Measurements from ENCODE around the gene ANKRD63. TPM values are rescaled to one million over a fixed set of nuclear protein-coding genes. Genes with fewer than 3 reads are reported as not detected.

Gene ANKRD63
- total RNA-seq, 1 experiment from 2014 or later, result 1.2 TPM

DNA sequence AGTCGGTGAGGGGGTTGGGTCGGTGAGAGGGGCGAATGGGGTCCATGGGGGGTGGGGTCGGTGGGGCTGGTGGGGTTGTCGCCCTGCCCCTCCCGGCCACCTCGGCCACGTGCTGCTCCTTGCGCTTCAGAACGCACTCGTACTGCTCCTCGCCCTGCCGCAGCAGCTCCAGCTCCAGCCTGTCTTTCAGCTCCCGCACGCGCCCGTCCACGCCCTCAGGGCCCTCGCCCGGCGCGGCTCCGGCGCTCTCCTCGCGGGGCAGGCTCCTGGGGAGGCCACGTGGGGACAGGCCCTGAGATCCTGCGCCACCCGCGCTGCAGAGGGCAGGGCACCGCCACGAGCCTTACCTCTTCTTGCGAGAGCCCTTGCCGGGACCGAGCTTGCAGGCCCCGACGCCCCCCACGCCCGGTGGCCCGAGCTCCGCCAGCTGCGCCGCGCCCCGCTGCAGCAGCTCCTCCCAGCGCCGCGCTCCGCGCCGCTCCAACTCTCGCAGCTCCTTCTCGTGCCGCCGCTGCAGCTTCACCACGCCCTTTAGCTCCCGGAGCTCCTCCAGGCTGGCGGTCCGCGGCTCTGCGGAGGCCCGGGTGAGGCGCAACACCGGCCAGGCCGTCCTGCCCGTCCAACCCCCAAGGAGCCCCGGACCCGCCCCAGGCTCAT lies 8.2 kb upstream of the ANKRD63 start (continued):
- TF ChIP-seq, protein P1, sequence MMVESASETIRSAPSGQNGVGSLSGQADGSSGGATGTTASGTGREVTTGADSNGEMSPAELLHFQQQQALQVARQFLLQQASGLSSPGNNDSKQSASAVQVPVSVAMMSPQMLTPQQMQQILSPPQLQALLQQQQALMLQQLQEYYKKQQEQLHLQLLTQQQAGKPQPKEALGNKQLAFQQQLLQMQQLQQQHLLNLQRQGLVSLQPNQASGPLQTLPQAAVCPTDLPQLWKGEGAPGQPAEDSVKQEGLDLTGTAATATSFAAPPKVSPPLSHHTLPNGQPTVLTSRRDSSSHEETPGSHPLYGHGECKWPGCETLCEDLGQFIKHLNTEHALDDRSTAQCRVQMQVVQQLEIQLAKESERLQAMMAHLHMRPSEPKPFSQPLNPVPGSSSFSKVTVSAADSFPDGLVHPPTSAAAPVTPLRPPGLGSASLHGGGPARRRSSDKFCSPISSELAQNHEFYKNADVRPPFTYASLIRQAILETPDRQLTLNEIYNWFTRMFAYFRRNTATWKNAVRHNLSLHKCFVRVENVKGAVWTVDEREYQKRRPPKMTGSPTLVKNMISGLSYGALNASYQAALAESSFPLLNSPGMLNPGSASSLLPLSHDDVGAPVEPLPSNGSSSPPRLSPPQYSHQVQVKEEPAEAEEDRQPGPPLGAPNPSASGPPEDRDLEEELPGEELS (CRISPR knock-in tag; IDR thresholded peaks at IDR 0.05), result peak; percentile 89; the same call in 1 of the 2 replicates
- no peak for TF ChIP-seq GRHL2 (CRISPR knock-in tag; IDR thresholded peaks at IDR 0.05; ENCODE audit: insufficient replicate concordance, severe bottlenecking)
- peak; percentile 55; the same call in 1 of the 2 replicates for TF ChIP-seq KAT7 (CRISPR knock-in tag; IDR thresholded peaks at IDR 0.05; ENCODE audit: borderline replicate concordance)
- TF ChIP-seq, protein P2, sequence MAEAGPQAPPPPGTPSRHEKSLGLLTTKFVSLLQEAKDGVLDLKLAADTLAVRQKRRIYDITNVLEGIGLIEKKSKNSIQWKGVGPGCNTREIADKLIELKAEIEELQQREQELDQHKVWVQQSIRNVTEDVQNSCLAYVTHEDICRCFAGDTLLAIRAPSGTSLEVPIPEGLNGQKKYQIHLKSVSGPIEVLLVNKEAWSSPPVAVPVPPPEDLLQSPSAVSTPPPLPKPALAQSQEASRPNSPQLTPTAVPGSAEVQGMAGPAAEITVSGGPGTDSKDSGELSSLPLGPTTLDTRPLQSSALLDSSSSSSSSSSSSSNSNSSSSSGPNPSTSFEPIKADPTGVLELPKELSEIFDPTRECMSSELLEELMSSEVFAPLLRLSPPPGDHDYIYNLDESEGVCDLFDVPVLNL (CRISPR knock-in tag; IDR thresholded peaks at IDR 0.05; ENCODE audit: borderline replicate concordance, low read depth), result peak; percentile 84
- TF ChIP-seq, protein P3, sequence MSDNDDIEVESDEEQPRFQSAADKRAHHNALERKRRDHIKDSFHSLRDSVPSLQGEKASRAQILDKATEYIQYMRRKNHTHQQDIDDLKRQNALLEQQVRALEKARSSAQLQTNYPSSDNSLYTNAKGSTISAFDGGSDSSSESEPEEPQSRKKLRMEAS (CRISPR knock-in tag; IDR thresholded peaks at IDR 0.05), result peak; percentile 90; the same call in 1 of the 2 replicates
- TF ChIP-seq, protein P4, sequence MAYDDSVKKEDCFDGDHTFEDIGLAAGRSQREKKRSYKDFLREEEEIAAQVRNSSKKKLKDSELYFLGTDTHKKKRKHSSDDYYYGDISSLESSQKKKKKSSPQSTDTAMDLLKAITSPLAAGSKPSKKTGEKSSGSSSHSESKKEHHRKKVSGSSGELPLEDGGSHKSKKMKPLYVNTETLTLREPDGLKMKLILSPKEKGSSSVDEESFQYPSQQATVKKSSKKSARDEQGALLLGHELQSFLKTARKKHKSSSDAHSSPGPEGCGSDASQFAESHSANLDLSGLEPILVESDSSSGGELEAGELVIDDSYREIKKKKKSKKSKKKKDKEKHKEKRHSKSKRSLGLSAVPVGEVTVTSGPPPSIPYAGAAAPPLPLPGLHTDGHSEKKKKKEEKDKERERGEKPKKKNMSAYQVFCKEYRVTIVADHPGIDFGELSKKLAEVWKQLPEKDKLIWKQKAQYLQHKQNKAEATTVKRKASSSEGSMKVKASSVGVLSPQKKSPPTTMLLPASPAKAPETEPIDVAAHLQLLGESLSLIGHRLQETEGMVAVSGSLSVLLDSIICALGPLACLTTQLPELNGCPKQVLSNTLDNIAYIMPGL (CRISPR knock-in tag; IDR thresholded peaks at IDR 0.05), result 0 out of 2 replicates have a peak, but pooled peaks have one; percentile 58
- TF ChIP-seq, protein P5, sequence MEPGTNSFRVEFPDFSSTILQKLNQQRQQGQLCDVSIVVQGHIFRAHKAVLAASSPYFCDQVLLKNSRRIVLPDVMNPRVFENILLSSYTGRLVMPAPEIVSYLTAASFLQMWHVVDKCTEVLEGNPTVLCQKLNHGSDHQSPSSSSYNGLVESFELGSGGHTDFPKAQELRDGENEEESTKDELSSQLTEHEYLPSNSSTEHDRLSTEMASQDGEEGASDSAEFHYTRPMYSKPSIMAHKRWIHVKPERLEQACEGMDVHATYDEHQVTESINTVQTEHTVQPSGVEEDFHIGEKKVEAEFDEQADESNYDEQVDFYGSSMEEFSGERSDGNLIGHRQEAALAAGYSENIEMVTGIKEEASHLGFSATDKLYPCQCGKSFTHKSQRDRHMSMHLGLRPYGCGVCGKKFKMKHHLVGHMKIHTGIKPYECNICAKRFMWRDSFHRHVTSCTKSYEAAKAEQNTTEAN (CRISPR knock-in tag; IDR thresholded peaks at IDR 0.05), result peak; percentile 97
- TF ChIP-seq EMX1 (CRISPR knock-in tag; IDR thresholded peaks at IDR 0.05), result no peak
- TF ChIP-seq JAZF1 (CRISPR knock-in tag; IDR thresholded peaks at IDR 0.05), result no peak
- TF ChIP-seq, protein P6, sequence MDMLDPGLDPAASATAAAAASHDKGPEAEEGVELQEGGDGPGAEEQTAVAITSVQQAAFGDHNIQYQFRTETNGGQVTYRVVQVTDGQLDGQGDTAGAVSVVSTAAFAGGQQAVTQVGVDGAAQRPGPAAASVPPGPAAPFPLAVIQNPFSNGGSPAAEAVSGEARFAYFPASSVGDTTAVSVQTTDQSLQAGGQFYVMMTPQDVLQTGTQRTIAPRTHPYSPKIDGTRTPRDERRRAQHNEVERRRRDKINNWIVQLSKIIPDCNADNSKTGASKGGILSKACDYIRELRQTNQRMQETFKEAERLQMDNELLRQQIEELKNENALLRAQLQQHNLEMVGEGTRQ (CRISPR knock-in tag; IDR thresholded peaks at IDR 0.05), result peak; percentile 65
- TF ChIP-seq, protein P7, sequence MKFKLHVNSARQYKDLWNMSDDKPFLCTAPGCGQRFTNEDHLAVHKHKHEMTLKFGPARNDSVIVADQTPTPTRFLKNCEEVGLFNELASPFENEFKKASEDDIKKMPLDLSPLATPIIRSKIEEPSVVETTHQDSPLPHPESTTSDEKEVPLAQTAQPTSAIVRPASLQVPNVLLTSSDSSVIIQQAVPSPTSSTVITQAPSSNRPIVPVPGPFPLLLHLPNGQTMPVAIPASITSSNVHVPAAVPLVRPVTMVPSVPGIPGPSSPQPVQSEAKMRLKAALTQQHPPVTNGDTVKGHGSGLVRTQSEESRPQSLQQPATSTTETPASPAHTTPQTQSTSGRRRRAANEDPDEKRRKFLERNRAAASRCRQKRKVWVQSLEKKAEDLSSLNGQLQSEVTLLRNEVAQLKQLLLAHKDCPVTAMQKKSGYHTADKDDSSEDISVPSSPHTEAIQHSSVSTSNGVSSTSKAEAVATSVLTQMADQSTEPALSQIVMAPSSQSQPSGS (CRISPR knock-in tag; IDR thresholded peaks at IDR 0.05; ENCODE audit: borderline replicate concordance, low read depth), result no peak
- TF ChIP-seq FOXK1 (CRISPR knock-in tag; IDR thresholded peaks at IDR 0.05), result peak; percentile 77
- TF ChIP-seq, protein P8, sequence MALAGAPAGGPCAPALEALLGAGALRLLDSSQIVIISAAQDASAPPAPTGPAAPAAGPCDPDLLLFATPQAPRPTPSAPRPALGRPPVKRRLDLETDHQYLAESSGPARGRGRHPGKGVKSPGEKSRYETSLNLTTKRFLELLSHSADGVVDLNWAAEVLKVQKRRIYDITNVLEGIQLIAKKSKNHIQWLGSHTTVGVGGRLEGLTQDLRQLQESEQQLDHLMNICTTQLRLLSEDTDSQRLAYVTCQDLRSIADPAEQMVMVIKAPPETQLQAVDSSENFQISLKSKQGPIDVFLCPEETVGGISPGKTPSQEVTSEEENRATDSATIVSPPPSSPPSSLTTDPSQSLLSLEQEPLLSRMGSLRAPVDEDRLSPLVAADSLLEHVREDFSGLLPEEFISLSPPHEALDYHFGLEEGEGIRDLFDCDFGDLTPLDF (CRISPR knock-in tag; IDR thresholded peaks at IDR 0.05), result 0 out of 2 replicates have a peak, but pooled peaks have one; percentile 13
- TF ChIP-seq RELA (CRISPR knock-in tag; IDR thresholded peaks at IDR 0.05; ENCODE audit: borderline replicate concordance), result peak; percentile 79; the same call in 1 of the 2 replicates
- peak; percentile 55; the same call in 1 of the 2 replicates for TF ChIP-seq SP1 (CRISPR knock-in tag; conservative IDR thresholded peaks at IDR 0.05)
- TF ChIP-seq, protein P9, sequence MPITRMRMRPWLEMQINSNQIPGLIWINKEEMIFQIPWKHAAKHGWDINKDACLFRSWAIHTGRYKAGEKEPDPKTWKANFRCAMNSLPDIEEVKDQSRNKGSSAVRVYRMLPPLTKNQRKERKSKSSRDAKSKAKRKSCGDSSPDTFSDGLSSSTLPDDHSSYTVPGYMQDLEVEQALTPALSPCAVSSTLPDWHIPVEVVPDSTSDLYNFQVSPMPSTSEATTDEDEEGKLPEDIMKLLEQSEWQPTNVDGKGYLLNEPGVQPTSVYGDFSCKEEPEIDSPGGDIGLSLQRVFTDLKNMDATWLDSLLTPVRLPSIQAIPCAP (CRISPR knock-in tag; IDR thresholded peaks at IDR 0.05), result peak; percentile 93
- peak; percentile 79 for TF ChIP-seq MYBL2 (CRISPR knock-in tag; IDR thresholded peaks at IDR 0.05)
